Stimulated activated CD8-positive, alpha-beta memory T cell treated with anti-CD3 and anti-CD28 coated beads, Interleukin-12 subunit alpha, Interleukin-12 subunit beta, amount 100 ng/mL, for 24 hours (primary cell): ENCODE measurements around the gene FNDC3B.
"Not testable (repeated sequence)": the region's sequence is repeated elsewhere in the genome, so short reads cannot be mapped to it uniquely, and the experiment has no call there.

Experiments
- DNase-seq: peaks from one replicate; pipeline ENCODE4 v3.0.0-alpha.2; 2020; ENCODE audit errors: extremely low read depth

Gene FNDC3B

DNA sequence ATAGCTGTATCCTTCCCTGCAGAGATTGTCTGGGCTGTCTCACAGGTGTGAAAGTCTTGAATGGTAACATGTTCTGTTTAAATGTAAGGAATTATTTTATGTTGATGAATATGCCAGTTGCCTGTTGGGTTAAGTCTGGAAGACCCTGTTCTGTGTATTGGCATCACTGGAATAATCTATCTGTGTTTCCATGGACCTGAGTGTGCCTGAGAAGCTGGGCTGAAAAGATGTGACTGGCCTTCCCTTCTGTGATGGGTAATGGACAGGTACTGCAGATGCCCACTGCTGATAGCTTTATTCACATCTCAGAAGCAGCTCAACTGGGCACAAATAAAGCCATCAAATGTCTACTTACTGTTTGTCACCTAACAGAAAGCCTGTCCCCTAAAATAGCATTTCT is 196.3 kb downstream of the FNDC3B start:
- DNase-seq, result no peak

- DNase-seq, result no peak
Measured at GRCh38 chr3:172236771-172237742, 197.7 kb downstream of the FNDC3B start.

GRCh38 chr3:172238188-172238587 is 198.8 kb downstream of the FNDC3B start:
- DNase-seq, result no peak

GRCh38 chr3:172239218-172239790 is 199.9 kb downstream of the FNDC3B start:
- DNase-seq, result no peak

DNA sequence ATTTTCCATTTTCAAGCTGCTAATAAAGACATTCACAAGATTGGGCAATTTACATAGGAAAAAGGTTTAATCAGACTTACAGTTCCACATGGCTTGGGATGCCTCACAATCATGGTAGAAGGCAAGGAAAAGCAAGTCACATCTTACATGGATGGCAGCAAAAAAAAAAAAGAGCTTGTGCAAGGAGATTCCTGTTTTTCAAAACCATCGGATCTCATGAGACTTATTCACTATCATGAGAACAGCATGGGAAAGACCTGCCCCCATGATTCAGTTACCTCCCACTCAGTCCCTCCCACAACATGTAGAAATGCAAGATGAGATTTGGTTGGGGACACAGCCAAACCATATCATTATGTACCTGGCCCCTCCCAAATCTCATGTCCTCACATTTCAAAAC is 202.0 kb downstream of the FNDC3B start:
- no peak for DNase-seq

DNA sequence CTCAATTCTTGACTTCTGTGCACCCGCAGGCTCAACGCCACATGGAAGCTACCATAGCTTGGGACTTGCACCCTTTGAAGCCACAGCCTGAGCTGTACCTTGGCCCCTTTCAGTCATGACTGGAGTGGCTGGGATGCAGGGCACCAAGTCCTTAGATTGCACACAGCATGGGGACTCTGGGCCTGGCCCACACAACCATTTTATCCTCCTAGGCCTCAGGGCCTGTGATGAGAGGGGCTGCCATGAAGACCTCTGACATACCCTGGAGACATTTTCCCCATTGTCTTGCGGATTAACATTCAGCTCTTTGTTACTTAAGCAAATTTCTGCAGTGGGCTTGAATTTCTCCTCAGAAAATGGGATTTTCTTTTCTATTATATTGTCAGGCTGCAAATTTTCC is 203.1 kb downstream of the FNDC3B start:
- DNase-seq, result not testable (repeated sequence)

DNA sequence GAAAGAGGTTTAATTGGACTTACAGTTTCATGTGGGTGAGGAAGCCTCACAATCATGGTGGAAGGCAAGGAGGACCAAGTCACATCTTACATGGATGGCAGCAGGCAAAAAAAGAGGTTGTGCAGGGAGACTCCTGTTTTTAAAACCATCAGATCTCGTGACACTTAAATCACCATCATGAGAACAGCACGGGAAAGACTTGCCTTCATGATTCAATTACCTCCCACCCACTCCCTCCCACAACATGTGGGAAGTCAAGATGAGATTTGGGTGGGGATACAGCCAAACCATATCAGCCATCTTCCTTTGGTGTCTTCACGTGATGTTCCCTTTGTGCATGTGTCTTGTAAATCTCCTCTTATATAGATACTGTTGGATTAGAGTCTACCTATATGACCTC is 204.0 kb downstream of the FNDC3B start:
- not testable (repeated sequence) for DNase-seq

- no peak for DNase-seq
Measured at GRCh38 chr3:172244011-172244410, 204.6 kb downstream of the FNDC3B start.

GRCh38 chr3:172245241-172245640 is 205.9 kb downstream of the FNDC3B start:
- DNase-seq, result no peak

GRCh38 chr3:172246107-172246844 is 206.9 kb downstream of the FNDC3B start:
- DNase-seq, result no peak

DNA sequence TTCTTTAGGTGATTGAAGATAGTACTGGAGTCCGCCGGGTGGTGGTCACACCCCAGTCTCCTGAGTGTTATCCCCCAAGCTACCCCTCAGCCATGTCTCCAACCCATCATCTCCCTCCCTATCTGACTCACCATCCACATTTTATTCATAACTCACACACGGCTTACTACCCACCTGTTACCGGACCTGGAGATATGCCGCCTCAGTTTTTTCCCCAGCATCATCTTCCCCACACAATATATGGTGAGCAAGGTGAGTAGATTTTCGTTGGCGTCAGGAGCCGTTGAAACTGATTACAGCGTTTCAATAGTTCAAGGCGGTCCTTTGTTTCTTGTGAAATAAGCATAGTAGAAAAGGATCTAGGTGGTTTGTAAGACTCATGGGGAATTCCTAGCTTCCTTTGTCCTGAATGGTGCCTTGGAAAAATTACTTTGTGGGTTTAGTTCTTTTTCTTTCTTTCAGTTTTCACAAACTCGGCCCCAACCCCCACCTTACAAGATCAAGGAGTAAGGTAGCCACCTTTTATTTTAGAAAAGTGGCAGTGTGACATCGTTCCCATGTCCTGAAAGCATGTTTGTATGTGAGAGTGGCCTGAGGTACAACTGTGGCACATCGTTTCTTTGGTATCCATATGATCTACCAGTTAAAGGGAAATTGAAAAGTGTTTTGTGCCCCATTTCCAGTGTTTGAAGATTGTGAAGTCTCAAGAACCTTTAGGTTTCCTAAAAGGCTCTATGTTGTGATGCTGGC is 208.3 kb downstream of the FNDC3B start:
- DNase-seq, result no peak

DNA sequence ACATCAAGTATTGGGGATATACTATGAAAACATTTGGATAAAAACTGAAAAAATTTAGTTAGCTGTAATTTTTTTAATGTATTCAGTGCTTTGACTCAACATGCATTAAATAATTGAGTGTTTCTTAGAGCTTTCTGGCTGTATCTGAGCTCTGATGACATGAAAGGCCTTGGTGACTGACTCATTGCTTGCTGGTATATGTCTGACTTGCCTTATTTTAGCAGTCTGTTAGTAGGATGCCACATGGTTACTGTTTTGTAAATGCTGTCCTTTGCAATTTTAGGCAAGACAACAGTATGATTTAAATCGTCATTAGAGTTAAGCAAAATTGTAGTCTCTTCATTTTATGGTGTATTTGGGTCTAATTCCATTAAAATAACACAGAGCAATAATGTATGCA is 209.7 kb downstream of the FNDC3B start:
- no peak for DNase-seq

- DNase-seq, result no peak
Measured at GRCh38 chr3:172251211-172251610, 211.8 kb downstream of the FNDC3B start.

- DNase-seq, result no peak
Measured at GRCh38 chr3:172253200-172253599, 213.8 kb downstream of the FNDC3B start.

DNA sequence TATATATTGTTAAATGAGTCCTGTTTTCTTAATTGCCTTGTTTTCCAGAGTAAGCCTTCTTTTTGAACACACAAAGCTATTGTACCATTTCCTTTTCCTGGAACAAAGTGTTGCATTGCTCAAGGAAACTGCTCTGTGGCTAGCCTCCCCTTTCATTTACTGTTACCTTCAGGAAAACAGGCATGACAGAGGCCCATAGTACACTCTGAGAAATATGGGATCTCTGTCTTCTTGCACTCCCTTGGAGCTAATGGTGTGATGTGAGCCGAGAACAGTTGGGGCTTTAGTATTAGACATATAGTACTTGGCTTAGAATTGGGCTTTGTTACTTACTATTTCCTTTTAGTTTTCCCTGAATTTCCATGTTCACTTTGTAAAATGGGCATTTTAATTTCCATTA is 215.2 kb downstream of the FNDC3B start:
- DNase-seq, result no peak

DNA sequence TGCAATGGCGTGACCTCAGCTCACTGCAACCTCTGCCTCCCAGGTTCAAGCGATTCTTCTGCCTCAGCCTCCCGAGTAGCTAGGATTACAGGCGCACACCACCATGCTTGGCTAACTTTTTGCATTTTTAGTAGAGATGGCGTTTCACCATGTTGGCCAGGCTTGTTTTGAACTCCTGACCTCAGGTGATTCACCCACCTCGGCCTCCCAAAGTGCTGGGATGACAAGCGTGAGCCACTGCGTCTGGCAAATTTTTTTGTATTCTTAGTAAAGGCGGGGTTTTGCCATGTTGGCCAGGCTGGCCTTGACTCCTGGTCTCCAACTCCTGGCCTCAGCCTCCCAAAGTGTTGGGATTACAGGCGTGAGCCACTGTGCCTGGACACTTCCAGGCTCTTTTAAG is 215.9 kb downstream of the FNDC3B start:
- DNase-seq, result not testable (repeated sequence)

GRCh38 chr3:172256101-172256734 is 216.8 kb downstream of the FNDC3B start:
- DNase-seq, result no peak

- DNase-seq, result no peak
Measured at GRCh38 chr3:172257648-172258400, 218.4 kb downstream of the FNDC3B start.

- no peak for DNase-seq
Measured at GRCh38 chr3:172258624-172259023, 219.2 kb downstream of the FNDC3B start.

DNA sequence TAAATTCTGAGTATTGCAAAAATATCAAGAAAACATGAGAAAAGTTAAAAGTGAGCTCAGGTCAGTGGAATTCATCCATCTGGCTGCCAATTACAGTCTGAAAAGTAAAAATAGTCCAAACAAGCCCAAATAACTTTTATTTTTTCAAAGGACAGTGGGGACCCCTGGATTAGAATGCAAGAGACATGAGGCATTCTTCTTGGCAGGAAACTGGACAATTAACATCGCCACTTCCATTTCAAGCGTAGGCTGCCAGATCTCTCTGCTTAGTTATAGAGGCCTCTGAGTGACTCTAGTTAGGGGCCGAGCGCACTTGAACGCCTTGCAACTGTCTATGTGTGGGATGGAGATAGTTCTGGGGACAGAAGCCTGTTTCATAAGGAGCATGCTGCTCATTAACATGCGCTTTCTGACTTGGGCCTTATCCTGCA is 219.7 kb downstream of the FNDC3B start:
- DNase-seq, result no peak
